ENCODE data around the gene WFIKKN2.

- no peak for TF ChIP-seq RFX1 (IDR thresholded peaks at IDR 0.05)
- TF ChIP-seq EZH2 (conservative IDR thresholded peaks at IDR 0.05; ENCODE audit: low read depth, low read length): no peak
- no peak for TF ChIP-seq GZF1 (CRISPR knock-in tag; IDR thresholded peaks at IDR 0.05)
- no peak for TF ChIP-seq MXI1 (IDR thresholded peaks at IDR 0.05; ENCODE audit: borderline replicate concordance, low read depth, low read length)
- no peak for TF ChIP-seq NR2C2 (CRISPR knock-in tag; IDR thresholded peaks at IDR 0.05; ENCODE audit: borderline replicate concordance)
- TF ChIP-seq NFRKB (IDR thresholded peaks at IDR 0.05): no peak
- TF ChIP-seq TAF1 (CRISPR knock-in tag; IDR thresholded peaks at IDR 0.05): no peak
- TF ChIP-seq PBX3 (CRISPR knock-in tag; IDR thresholded peaks at IDR 0.05; ENCODE audit: borderline replicate concordance): no peak
- TF ChIP-seq CTCF (CRISPR knock-in tag; IDR thresholded peaks at IDR 0.05): no peak
- TF ChIP-seq NFE2L2 (IDR thresholded peaks at IDR 0.05; ENCODE audit: low read length): no peak
- TF ChIP-seq ZNF607 (CRISPR knock-in tag; IDR thresholded peaks at IDR 0.05; ENCODE audit: borderline replicate concordance): no peak
- no peak for TF ChIP-seq POLR2A (IDR thresholded peaks at IDR 0.05; ENCODE audit: insufficient read depth in 1 of 2, low read depth in 2 of 2, low read length in 2 of 2)
- no peak for TF ChIP-seq SP1 (IDR thresholded peaks at IDR 0.05)
- no peak for TF ChIP-seq SP1 (CRISPR knock-in tag; IDR thresholded peaks at IDR 0.05)
Measured at GRCh38 chr17:50843150-50843905, 7.9 kb downstream of the WFIKKN2 start.
